HL-60 (cell line): ENCODE results near the gene EXOSC10.

ENCODE experiments used
- POLR2AphosphoS5 ChIP-seq: IDR thresholded peaks from 2 replicates; pipeline ENCODE4 v1.6.1; 2012; ENCODE audit warnings: low read depth
- TF ChIP-seq, protein P1 (sequence below): IDR thresholded peaks from one replicate; pipeline ENCODE4 v1.5.1; 2011; ENCODE audit warnings: low read length, control low read depth, inconsistent platforms; ENCODE audit not compliant: insufficient read depth

DNA sequence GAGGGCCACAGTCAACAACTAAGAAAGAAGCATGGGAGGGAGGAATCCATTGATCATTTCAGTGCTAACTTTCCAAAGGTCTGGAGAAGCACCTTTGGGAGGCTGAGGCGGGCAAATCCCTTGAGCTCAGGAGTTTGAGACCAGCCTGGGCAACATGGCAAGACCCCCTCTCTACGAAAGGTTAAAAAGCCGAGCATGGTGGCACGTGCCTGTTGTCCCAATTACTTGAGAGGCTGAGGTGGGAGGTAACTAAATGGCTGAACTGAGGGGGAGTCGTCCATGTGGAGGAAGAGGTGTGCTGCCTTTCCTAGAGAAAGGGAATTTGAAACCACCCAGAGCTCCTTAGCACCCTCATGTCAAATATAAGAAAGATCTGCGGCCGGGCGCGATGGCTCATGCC lies 68.8 kb downstream of the EXOSC10 start:
- TF ChIP-seq, protein P1, sequence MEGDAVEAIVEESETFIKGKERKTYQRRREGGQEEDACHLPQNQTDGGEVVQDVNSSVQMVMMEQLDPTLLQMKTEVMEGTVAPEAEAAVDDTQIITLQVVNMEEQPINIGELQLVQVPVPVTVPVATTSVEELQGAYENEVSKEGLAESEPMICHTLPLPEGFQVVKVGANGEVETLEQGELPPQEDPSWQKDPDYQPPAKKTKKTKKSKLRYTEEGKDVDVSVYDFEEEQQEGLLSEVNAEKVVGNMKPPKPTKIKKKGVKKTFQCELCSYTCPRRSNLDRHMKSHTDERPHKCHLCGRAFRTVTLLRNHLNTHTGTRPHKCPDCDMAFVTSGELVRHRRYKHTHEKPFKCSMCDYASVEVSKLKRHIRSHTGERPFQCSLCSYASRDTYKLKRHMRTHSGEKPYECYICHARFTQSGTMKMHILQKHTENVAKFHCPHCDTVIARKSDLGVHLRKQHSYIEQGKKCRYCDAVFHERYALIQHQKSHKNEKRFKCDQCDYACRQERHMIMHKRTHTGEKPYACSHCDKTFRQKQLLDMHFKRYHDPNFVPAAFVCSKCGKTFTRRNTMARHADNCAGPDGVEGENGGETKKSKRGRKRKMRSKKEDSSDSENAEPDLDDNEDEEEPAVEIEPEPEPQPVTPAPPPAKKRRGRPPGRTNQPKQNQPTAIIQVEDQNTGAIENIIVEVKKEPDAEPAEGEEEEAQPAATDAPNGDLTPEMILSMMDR, result no peak
- TF ChIP-seq POLR2AphosphoS5, result no peak
